GM19397 (cell line): Measurements from ENCODE around the gene FAM193B.

Source experiments
- ATAC-seq: cut with Tn5 transposase; IDR thresholded peaks from one replicate; pipeline ENCODE4 v1.9.1; 2021; ENCODE audit warnings: mild to moderate bottlenecking, moderate library complexity; ENCODE audit not compliant: unreplicated experiment

Gene FAM193B

GRCh38 chr5:177516601-177517568, 37.5 kb downstream of the FAM193B start, which contains the start of gene DDX41:
Gene DDX41, minus strand, starts transcription at chr5:177516961. Its CDS starts 16 bp downstream, at chr5:177516945.
- ATAC-seq = peak; percentile 81

DNA sequence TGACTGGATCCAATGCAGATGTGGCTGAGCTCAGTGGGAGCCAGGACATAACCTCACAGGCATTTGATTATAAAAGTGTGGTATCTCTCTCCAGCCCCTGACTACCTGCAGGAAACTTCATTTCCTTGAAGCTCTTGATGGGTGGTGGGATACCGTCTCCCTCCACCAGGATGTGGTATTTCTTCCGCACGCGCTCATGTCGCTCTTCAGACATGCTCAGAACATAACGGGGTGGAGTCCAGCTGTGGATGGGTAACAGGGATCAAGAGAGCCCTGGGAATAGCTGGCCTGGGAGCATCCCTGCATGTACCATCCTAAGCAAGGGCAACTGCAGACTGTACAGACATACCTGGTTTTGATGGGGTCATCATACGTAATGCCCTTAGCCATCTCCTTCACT, 38.8 kb downstream of the FAM193B start:
- no peak for ATAC-seq

GRCh38 chr5:177514541-177514940, 39.8 kb downstream of the FAM193B start:
- ATAC-seq = no peak

DNA sequence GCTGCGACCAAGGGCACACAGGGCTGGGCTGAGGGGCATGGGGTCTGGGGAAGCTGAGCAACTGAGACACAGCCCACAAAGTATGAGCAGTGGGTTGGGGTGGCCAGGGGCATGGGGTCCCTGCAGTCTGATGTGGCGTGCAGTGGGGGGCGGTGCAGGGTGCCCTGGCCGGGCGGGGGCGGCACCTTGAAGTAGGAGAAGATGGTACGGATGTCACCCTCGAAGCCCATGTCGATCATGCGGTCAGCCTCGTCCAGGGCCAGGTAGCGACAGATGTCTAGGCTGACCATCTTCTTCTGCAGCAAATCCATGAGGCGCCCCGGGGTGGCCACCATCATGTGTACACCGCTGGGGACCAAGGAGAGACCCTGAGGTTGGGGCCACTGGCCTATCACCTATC, 40.9 kb downstream of the FAM193B start:
- no peak for ATAC-seq

- no peak for ATAC-seq
Observed at GRCh38 chr5:177512736-177513380, 41.5 kb downstream of the FAM193B start.

DNA sequence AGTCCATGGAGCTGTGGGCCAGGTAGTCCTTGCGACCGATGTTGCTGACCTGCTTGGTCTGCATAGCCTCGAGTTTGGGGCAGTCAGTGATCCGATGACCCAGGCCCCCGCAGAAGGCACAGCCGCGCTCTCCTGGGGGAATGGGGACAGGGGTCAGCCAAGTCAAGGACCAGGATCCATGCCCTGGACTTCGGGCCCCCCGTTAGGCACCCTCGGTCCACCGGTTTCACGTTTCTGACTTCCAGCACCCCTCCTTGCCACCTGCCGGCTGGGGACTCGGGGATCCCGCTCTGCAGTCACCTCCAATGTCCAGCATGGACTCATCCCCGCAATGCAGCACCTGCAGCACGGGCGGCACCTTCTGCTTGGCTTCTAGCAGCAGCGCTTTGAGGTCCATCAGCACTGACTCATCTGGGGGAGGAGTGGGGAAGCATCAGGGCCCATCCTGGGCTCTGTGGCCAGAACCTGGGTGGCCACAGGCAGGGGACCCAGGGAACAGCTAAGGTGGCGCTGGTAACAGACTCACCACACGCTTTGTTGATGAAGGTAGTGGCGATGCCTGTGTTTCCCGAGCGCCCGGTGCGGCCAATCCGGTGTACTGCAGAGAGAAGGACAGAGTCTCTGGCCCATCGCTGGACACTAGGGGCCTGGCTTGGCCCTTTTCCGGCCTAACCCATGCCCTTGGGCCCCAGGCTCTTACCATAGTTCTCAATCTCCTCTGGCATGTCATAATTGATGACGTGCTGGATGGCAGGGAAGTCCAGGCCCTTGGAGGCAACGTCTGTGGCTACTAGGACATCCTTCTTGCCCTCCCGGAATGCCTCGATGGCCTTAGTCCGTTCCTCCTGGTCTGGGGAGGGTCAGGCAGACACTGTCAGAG, 42.3 kb downstream of the FAM193B start:
- no peak for ATAC-seq

DNA sequence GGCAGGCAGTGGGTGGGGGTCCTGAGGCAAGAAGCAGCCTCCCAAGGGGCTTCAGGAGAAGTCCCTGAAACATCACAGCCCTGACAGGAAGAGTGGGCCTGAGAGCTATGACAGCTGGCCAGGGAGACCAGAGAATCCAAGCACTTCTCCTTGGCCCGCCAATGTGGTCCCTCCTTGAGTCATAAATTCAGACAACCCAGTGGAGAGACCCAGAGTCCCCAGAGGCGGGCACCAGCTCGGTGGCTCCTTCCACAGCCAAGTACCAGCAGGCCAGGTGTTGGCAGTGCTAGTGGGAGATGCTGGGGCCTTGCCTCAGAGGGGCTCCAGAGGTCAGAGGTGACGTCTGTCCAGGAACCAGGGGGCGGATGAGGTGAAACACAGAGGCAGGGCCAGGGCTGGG, 43.2 kb downstream of the FAM193B start:
- no peak for ATAC-seq

DNA sequence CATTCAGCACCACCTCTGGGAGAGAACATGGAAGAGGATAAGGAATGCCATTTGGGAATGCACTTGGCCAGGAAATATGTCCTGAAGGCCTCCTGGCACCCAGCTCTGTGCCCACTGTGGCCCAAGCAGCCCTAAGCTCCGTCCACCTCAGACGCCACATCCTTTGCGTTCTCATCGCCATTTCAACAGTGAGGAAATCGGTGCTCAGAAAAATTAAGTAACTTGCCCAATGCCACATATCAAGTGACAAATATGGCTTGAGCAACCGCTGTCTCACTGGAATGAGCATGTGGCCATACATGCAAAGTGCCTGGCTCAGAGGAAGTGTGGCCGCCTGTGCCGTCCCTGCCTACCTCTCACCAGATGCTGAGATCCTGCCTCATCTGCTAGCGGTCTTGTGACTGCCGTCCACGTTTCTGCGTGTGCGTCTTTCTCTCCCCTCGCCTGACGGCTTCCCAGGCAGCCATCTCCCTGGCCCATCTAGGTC, 43.8 kb downstream of the FAM193B start:
- ATAC-seq = peak; percentile 36

GRCh38 chr5:177509991-177510566, 44.3 kb downstream of the FAM193B start:
- ATAC-seq = peak; percentile 27

DNA sequence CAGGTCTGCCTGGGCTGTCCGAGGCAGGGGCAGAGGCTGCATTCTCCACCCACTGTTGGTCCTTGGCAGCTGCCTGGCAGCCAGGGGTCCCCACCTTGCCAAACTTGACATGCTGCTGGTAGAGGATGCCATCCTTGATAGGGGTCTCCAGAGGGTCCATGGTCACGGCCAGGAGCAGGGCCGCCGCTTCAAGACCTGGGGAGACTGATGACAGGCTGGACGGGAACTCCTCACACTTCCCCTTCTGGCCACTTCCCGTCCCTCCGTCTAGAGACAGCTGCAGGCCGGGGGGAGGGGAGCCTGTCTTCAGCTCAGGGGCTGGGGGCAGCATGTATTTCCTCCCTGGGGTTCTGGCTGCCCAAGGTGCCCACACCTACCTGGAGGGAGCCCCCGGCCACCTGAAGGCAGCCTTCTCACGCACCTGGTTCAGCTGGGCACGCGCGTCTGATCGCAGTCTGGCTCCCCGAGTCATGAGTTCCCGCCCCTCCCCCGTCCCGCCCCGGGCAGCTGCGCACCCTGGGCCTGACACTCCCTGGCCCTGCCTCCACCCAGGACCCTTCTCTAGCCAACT, 44.9 kb downstream of the FAM193B start, which contains the start of gene DOK3:
Gene DOK3, minus strand, starts transcription at position 446 of the 571 bp plus-strand sequence. Its CDS starts 286 bp downstream, at position 160.
- peak; percentile 25 for ATAC-seq

DNA sequence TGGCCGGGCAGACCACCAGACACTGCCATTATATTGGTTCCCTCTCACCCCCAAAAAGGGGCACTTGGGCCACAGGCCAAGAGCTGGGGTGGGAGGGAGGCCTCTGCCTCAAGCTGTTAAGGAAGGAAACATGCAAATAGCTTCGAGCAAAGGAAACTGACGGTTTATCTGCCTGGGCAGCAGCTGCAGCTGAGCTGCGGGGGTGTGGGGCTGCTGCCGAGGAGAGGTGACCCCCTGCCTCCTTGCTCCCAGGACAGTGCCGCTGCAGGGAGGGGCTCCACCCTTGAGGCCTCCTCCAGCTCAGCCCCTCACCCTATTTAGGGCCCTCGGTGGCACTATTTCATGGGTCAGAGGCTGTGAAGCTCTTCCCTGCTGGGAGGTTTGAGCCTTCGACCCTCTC, 45.5 kb downstream of the FAM193B start:
- ATAC-seq = no peak

GRCh38 chr5:177508221-177508611, 46.1 kb downstream of the FAM193B start:
- ATAC-seq = no peak

DNA sequence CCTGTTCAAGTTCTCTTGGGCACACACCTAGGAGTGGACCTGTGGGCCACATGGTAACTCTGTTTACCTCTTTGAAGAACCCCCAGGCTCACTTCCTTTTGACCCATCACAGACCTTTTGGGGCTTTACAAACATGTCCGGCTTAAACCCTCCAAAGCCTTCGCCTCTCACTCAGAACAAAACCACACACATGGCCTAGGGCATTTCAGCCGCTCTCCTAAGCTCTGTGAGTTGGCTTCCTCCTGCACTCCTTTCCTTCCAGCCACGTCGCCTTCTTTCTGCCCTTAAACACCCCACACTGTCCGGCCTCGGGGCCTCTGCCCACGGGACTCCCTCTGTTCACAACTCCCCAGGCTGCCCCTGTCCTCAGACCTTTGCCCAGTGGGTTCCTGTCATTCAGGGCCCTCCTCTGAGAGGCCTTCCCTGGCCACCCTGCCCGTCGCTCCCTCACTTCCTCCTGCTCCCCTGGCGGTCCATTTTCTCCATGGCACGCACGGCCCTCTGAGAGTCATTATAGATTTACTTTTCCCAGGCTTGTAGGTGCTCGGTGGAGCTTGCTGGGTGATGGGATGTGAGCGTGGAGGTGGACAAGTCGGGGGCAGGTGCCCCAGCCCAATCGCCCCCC, 46.7 kb downstream of the FAM193B start:
- no peak for ATAC-seq

GRCh38 chr5:177507165-177507564, 47.2 kb downstream of the FAM193B start:
- ATAC-seq = no peak

GRCh38 chr5:177505075-177505474, 49.3 kb downstream of the FAM193B start:
- no peak for ATAC-seq

DNA sequence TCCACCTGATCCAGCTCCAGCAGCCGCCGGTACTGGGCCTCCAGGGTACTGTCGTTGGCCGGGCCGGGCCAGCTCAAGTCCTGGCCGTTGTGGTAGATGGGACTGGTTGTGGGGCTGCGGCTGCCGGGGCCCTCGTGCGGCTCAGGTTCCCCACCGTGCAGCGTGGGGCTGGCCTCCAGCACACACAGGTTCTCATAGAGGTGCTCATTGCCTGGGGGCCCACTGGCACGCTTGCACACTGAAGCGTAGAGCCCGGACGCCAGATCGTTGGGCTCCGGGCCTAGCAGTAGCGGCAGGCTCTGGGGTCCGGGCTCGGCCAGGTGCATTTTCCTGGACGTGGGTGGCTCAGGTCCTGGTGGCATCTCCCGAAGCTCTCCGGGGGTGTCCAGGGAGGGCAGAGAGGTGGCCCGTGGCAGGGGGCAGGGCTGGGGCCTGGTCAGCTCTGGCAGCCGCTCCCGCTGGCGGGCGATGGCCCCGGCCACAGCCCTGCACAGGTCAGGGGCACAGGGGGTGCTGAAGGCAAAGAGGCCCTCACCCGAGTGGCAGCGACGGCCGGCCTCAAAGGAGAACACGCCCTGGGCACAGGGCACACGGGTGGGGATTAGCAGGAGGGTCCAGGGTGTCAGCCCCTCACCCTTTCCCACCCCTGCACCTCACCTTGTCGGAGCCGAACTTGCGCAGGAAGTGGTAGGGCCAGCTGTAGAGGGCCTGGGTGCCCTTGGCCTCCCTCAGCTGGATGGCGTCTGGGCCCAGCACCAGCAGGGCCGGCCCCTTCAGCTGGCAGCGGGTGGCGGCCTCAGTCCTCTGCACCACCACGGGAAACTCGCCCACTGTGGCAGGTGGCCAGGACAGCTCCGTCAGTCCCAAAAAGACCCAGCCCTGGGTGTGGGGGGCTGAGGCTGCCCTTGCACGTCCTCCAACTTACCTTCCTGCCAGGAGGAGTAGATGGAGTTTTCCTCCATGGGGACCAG, 50.0 kb downstream of the FAM193B start:
- no peak for ATAC-seq

GRCh38 chr5:177503351-177504085, 50.8 kb downstream of the FAM193B start:
- ATAC-seq = no peak

- no peak for ATAC-seq
Observed at GRCh38 chr5:177502886-177503285, 51.5 kb downstream of the FAM193B start.
